ENCODE measurements around the gene CHADL. TPM values are rescaled to one million over a fixed set of nuclear protein-coding genes. Genes with fewer than 3 reads are reported as not detected.
A peak's percentile ranks its signal among the peaks of the same experiment; 100 is the strongest.

The CHADL gene
- total RNA-seq, 1 donor from 2014 or later = 3.6 TPM

- Histone ChIP-seq H3K9me3 (no peaks in the 10 kb centered on the region), H3K36me3 (no peaks in the 10 kb centered on the region), H3K4me3 (peak overlapping the region; percentile 82), H3K4me1 (peaks cover 19% of the 10 kb centered on the region), H3K27ac (peak overlapping the region; percentile 77), H3K27me3 (ENCODE audit: low read depth) (no peaks in the 10 kb centered on the region)
- peak; percentile 10 for TF ChIP-seq CTCF (IDR thresholded peaks at IDR 0.05)
- intact Hi-C loops (cut with DNase I) = no loop called here
- ATAC-seq (peak; percentile 94 to 95), DNase-seq (peak; percentile 89)
These were observed 43.4 kb downstream of the CHADL start for GRCh38 chr22:41197038-41197972.

- no peak overlapping the region for H3K27ac ChIP-seq
- H3K9me3 ChIP-seq = no peaks in the 10 kb centered on the region
- no peak overlapping the region for H3K4me3 ChIP-seq
- DNase-seq (no peak), ATAC-seq (no peak)
- H3K27me3 ChIP-seq (ENCODE audit: low read depth) = no peaks in the 10 kb centered on the region
- intact Hi-C loops (cut with DNase I) = no loop called here
- no peak for TF ChIP-seq CTCF (IDR thresholded peaks at IDR 0.05)
- H3K36me3 ChIP-seq = no peaks in the 10 kb centered on the region
- peaks cover 17% of the 10 kb centered on the region for H3K4me1 ChIP-seq
These were observed 46.9 kb downstream of the CHADL start for GRCh38 chr22:41193829-41194228.

GRCh38 chr22:41191467-41191866, 49.3 kb downstream of the CHADL start:
- H3K4me1 ChIP-seq = no peaks in the 10 kb centered on the region
- no peak for TF ChIP-seq CTCF (IDR thresholded peaks at IDR 0.05)
- H3K9me3 ChIP-seq = no peaks in the 10 kb centered on the region
- H3K27me3 ChIP-seq (ENCODE audit: low read depth) = no peaks in the 10 kb centered on the region
- intact Hi-C loops (cut with DNase I) = no loop called here
- no peak overlapping the region for H3K27ac ChIP-seq
- DNase-seq (no peak), ATAC-seq (no peak)
- H3K36me3 ChIP-seq = no peaks in the 10 kb centered on the region
- H3K4me3 ChIP-seq = no peak overlapping the region

GRCh38 chr22:41184679-41185078, 56.1 kb downstream of the CHADL start:
- intact Hi-C loops (cut with DNase I) = no loop called here
- H3K27me3 ChIP-seq (ENCODE audit: low read depth) = no peaks in the 10 kb centered on the region
- H3K4me1 ChIP-seq = peaks cover 11% of the 10 kb centered on the region
- no peak overlapping the region for H3K4me3 ChIP-seq
- peaks cover 7% of the 10 kb centered on the region for H3K36me3 ChIP-seq
- no peak for TF ChIP-seq CTCF (IDR thresholded peaks at IDR 0.05)
- H3K27ac ChIP-seq = no peak overlapping the region
- H3K9me3 ChIP-seq = no peaks in the 10 kb centered on the region
- no peak for DNase-seq
- no peak for ATAC-seq

- intact Hi-C loops (cut with DNase I) = no loop called here
- DNase-seq (no peak), ATAC-seq (peak; percentile 80 to 84)
- H3K4me3 ChIP-seq = no peak overlapping the region
- H3K9me3 ChIP-seq = no peaks in the 10 kb centered on the region
- no peak for TF ChIP-seq CTCF (IDR thresholded peaks at IDR 0.05)
- no peaks in the 10 kb centered on the region for H3K27me3 ChIP-seq (ENCODE audit: low read depth)
- peaks cover 11% of the 10 kb centered on the region for H3K4me1 ChIP-seq
- no peak overlapping the region for H3K27ac ChIP-seq
- peaks cover 35% of the 10 kb centered on the region for H3K36me3 ChIP-seq
These were observed 59.1 kb downstream of the CHADL start for GRCh38 chr22:41181349-41182241.

Data from lower lobe of right lung (tissue), 2 donors.